Measurements from ENCODE around the gene MYO1H. TPM values are rescaled to one million over a fixed set of nuclear protein-coding genes. Genes with fewer than 3 reads are reported as not detected.

Gene MYO1H
- total RNA-seq, 1 experiment from 2014 or later: not detected

- Mint-ChIP-seq H3K4me3 (ENCODE audit: unreplicated experiment) (no peak overlapping the region), H3K27ac (ENCODE audit: low read depth, unreplicated experiment) (no peak overlapping the region), H3K36me3 (ENCODE audit: insufficient read depth, unreplicated experiment) (peaks cover 64% of the 10 kb centered on the region), H3K27me3 (ENCODE audit: insufficient read depth, unreplicated experiment) (no peaks in the 10 kb centered on the region), H3K9me3 (ENCODE audit: unreplicated experiment) (no peaks in the 10 kb centered on the region), H3K4me1 (ENCODE audit: insufficient read depth, unreplicated experiment) (no peaks in the 10 kb centered on the region)
- CTCF ChIA-PET: interaction anchor here (1.1 to 3.3 kb wide), 4 partner anchors 13 to 17 kb away, joined by 3 to 22 read pairs (median 4); no protein-coding TSS in a partner anchor
- BruUV-seq (replicated peaks): TSS peak; percentile 20
- no peak for DNase-seq (ENCODE audit: unreplicated experiment)
- POLR2A ChIA-PET: interaction anchor here (0.6 to 1.2 kb wide), 3 partner anchors 10 to 21 kb away, joined by 3 to 4 read pairs (median 3); no protein-coding TSS in a partner anchor
- intact Hi-C loops (cut with micrococcal nuclease): no loop called here
- TF ChIP-seq CTCF (IDR thresholded peaks at IDR 0.05; ENCODE audit: unreplicated experiment): no peak
Measured at GRCh38 chr12:109449845-109450532, 102.3 kb downstream of the MYO1H start.

GRCh38 chr12:109450980-109451379 lies 103.3 kb downstream of the MYO1H start:
- no peak for TF ChIP-seq CTCF (IDR thresholded peaks at IDR 0.05; ENCODE audit: unreplicated experiment)
- Mint-ChIP-seq H3K36me3 (ENCODE audit: insufficient read depth, unreplicated experiment) (peaks cover 64% of the 10 kb centered on the region), H3K4me3 (ENCODE audit: unreplicated experiment) (no peak overlapping the region), H3K4me1 (ENCODE audit: insufficient read depth, unreplicated experiment) (peaks cover 7% of the 10 kb centered on the region), H3K27me3 (ENCODE audit: insufficient read depth, unreplicated experiment) (no peaks in the 10 kb centered on the region), H3K27ac (ENCODE audit: low read depth, unreplicated experiment) (peak overlapping the region; percentile 29), H3K9me3 (ENCODE audit: unreplicated experiment) (no peaks in the 10 kb centered on the region)
- POLR2A ChIA-PET: no interaction called here
- no peak for DNase-seq (ENCODE audit: unreplicated experiment)
- BruUV-seq (replicated peaks): no TSS peak
- CTCF ChIA-PET: interaction anchor here (0.6 to 1.4 kb wide), 3 partner anchors 14 to 347 kb away, joined by 3 to 4 read pairs (median 4); no protein-coding TSS in a partner anchor
- intact Hi-C loops (cut with micrococcal nuclease): no loop called here

- no TSS peak for BruUV-seq (replicated peaks)
- Mint-ChIP-seq H3K9me3 (ENCODE audit: unreplicated experiment) (no peaks in the 10 kb centered on the region), H3K27ac (ENCODE audit: low read depth, unreplicated experiment) (peak overlapping the region; percentile 29), H3K4me1 (ENCODE audit: insufficient read depth, unreplicated experiment) (peaks cover 11% of the 10 kb centered on the region), H3K36me3 (ENCODE audit: insufficient read depth, unreplicated experiment) (peaks cover 65% of the 10 kb centered on the region), H3K4me3 (ENCODE audit: unreplicated experiment) (no peak overlapping the region), H3K27me3 (ENCODE audit: insufficient read depth, unreplicated experiment) (no peaks in the 10 kb centered on the region)
- ChIA-PET POLR2A (no interaction called here), CTCF (interaction anchor here (1.1 to 1.4 kb wide), 2 partner anchors 14 to 18 kb away, joined by 3 to 4 read pairs; no protein-coding TSS in a partner anchor)
- intact Hi-C loops (cut with micrococcal nuclease): no loop called here
- TF ChIP-seq CTCF (IDR thresholded peaks at IDR 0.05; ENCODE audit: unreplicated experiment): no peak
- DNase-seq (ENCODE audit: unreplicated experiment): no peak
Measured at GRCh38 chr12:109451400-109451799, 103.7 kb downstream of the MYO1H start.

- Mint-ChIP-seq H3K4me3 (ENCODE audit: unreplicated experiment) (no peak overlapping the region), H3K27me3 (ENCODE audit: insufficient read depth, unreplicated experiment) (no peaks in the 10 kb centered on the region), H3K27ac (ENCODE audit: low read depth, unreplicated experiment) (no peak overlapping the region), H3K9me3 (ENCODE audit: unreplicated experiment) (no peaks in the 10 kb centered on the region), H3K36me3 (ENCODE audit: insufficient read depth, unreplicated experiment) (peaks cover 76% of the 10 kb centered on the region), H3K4me1 (ENCODE audit: insufficient read depth, unreplicated experiment) (peaks cover 11% of the 10 kb centered on the region)
- intact Hi-C loops (cut with micrococcal nuclease): no loop called here
- ChIA-PET CTCF (interaction anchor here (0.7 to 0.8 kb wide), 3 partner anchors 10 to 102 kb away, joined by 3 to 6 read pairs (median 4); no protein-coding TSS in a partner anchor), POLR2A (interaction anchor here (1.2 to 1.9 kb wide), 2 partner anchors 10 to 25 kb away, joined by 3 to 7 read pairs; partner anchors contain the start of genes KCTD10 and UBE3B)
- no TSS peak for BruUV-seq (replicated peaks)
- no peak for DNase-seq (ENCODE audit: unreplicated experiment)
- TF ChIP-seq CTCF (IDR thresholded peaks at IDR 0.05; ENCODE audit: unreplicated experiment): no peak
Measured at GRCh38 chr12:109452489-109452888, 104.8 kb downstream of the MYO1H start.

Measured in MCF 10A (cell line).